GM18861 (cell line): Measurements from ENCODE around the gene ABITRAM.
"Not testable (repeated sequence)": the region's sequence is repeated elsewhere in the genome, so short reads cannot be mapped to it uniquely, and the experiment has no call there.

Experiments used
- ATAC-seq: cut with Tn5 transposase; IDR thresholded peaks from one replicate; pipeline ENCODE4 v1.9.1; 2021; ENCODE audit not compliant: unreplicated experiment

Gene ABITRAM

DNA sequence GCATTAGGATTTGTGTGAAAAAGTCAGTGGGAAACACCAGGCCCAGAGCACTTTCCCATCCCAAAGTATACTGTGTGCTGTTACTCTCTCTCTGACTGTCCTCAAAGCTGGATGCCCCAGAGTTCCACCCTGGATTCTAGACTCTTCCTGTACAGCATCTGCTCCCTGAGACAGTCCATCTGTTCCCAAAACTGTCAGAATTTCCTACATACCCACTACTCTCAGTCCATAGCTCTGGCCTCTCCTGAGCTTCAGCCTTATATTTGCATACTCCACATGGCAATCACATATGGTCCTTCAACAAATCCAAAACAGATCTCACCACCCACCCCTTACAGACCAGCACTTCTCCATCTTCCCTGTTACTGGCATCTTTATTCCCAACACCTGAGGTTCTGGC, 9.7 kb upstream of the ABITRAM start:
- no peak for ATAC-seq

DNA sequence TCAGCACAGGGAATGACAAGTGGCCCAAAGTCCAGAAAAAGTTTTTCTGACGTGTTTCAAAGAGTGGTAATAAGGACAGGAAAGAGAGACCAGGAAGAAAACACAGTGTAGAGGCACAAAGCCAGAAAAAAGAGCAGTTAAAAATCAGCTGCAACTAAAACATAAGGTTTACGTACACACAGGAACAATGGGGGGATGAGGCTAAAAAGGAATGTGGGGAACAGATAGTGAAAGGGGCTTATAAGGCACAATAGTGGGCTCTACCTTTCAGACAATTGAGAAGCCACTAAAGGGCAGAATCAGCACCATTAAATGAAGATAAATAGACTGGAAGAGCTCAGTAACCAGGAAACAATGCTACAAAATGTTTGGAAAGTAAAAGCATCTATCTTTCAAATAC, 5.8 kb upstream of the ABITRAM start:
- ATAC-seq: no peak

DNA sequence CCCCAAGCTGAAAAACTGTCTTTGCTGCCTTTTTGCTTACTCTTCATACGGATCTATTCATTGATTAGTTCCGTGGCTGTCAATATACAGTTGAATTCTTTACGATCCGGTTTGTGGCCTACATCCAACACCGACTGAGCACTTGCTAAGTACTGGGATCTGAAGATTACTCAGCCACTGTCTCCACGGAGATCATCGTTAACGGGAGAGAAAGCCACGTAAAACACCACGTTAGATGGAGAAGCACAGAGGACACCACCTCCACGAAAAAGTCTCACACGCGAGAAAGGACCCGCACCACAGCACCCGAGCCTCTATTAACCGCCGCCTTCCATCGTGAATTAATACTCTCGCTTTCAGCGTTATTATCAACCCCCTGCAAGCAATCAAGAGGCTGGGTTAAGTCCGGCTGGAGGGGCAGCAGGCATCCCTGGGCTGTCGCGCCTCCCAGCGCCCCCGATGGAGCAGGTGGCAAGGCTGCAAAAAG, 926 bp upstream of the ABITRAM start:
- ATAC-seq: no peak

DNA sequence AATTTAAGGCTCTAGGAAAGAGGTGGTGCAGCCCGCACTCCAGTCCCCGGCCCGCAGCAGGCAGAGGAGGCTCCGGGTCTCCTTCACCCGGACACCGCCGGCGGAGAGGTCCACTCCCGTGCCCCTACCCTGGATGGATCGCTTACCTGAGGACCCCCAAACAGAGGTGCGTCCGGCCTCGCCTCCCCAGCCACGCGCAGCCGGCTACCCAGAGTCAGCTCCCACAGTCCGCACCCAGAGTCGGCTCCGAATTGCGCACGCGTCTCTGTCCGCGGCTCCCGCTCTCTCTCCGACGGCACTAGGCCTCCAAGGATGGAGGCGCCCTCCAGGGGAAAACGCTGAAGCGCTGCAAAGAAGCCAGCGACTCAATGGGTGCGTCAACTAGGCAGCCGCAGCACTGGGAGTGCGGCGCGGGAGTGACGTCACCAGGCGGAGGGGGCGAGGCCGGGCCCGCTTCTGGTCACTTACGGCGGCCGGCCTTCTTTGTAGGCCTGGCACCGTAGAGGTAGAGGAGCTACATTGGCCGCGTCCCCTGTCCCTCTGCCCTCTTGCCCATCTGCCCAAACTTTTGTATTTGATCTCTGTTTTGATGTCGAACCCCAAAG, 380 bp upstream of the ABITRAM start, which contains the start of gene ELP1:
TSS of gene ELP1 (minus strand) at position 407 of the 605 bp plus-strand sequence. CDS start 2,978 bp downstream, outside the sequence.
- ATAC-seq: peak; percentile 86

DNA sequence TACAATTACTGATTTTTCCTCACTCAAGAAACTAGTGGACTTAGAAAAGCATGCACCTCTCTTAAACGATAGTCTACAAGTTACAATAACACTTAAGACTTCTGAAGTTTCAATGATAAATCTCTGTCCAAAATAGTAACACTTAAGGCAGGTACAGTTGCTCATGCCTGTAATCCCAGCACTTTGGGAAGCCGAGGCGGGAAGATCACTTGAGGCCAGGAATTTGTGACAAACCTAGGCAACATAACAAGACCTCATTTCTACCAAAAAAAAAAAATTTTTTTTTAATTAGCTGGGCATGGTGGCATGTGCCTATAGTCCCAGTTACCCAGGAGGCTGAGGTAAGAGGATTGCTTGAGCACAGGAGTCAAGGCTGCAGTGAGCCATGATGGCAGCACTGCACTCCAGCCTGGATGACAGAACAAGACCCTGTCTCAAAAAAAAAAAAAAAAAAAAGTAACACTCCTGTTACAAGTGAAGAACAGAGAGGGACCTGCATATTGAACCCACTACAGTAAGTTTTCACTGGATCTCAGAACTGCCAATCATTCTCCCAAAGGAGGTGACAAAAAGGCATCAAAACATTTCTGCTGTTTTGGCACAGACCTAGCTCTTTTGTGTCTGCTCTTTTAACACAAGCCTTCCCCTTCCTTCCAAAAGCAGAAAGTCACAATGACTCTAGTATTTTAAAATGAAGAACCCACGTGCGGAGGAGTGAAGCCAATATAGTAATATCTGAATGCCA, 3.5 kb downstream of the ABITRAM start:
- no peak for ATAC-seq

DNA sequence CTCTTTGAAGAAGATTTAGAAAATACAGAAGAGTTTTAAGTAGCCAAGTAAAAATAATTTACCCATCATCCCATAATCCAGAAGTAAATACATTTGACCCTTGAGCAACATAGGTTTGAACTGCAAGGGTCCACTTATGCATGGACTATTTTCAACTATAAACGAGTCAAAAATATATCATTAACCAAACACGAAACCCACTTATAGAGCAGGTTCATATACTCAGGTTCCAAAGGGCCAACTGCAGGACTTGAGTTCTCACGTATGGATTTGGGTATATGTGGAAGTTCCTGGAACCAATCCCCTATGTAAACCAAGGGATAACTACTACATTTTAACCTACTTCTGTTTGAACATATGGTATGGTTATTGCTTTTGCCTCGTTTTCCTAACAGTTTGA, 5.8 kb downstream of the ABITRAM start:
- no peak for ATAC-seq

DNA sequence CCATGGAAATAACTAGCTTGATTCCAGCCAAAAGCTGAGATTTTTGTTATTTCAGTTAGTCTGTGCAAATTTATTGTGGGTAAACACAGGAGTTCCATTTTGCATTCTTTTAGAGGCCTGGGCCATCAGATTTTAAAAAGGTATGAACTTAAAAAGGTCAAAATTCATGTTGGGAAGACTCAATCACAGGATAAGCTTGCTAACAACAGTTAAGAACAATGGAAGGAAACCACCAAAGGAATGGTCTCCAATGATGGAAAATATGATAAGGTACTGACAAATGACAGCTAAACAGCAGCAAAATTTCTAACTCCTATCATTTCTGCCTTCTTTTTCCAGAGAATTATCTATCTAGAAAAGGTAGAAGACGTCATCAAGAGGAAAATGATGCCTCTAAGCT, 16.0 kb downstream of the ABITRAM start:
- ATAC-seq: no peak

DNA sequence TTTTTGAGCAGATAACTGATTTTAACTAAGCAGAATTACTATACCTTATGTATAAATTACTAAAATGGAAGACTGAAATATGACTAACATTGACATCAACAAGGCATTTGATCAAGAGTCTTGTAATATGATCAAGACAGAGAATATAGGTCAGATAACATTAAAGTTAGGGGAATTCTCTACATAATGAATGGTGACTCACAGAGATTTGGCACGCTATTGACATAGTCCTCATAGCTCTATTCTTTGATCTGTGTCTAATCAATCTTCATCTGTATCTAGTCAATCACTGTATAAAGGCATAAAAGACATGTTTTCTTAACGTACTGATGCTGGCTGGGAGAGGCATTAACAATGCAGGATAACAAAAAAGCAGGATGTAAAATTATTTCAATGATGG, 17.4 kb downstream of the ABITRAM start:
- ATAC-seq: no peak

DNA sequence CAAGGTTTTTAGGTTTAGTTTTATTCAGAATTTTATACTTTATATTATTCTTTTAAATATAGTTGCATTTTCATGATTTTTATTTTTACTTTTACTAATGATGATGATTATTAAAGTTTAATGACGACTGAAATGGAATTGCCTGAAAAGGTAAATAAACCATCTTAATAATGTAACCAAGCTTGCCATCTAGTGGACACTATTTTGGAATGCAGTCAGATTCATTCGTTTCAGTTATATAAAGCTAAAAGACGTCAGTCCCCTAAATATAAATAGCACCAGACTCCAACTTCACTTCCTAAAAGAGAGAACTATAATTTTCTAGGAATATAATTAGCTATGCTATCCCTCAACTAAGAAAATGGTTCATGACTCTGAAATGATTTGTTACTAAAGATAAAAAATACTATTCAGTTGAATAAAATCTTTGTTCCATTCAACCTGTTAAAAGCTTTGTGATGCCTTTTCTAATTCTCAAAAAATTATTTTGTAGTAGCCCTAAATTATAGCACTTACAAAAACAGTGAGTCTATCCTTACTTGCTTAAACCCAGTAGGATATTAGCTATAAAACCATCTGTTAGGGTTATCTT, 19.9 kb downstream of the ABITRAM start:
- peak; percentile 57 for ATAC-seq

DNA sequence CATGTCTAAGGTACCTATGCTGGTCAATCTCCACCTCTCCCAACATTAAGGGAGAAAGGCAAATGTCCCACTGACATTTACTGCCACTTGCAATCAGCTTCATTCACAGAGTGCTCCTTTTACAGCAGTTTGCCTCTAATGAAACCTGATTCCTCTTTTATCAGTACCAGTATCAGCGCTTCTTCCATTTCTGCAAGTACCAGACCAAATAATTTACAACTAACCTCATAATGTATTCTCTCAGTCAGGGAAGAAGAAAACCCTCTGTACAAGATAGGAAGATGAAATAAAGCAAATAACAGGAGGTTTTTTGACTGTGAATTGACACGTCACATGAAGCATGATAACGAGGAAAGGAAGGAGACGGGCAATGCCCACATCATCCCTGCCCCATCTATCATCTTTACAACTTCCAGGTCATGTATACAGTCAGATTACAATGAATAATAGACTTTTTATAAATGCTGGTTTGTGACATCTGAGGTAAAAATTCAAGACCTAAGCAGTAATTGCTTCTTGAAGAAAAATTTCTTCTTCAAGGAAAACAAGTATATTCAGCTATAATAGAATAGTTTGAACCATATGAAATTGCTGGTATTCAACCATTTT, 21.9 kb downstream of the ABITRAM start:
- no peak for ATAC-seq

DNA sequence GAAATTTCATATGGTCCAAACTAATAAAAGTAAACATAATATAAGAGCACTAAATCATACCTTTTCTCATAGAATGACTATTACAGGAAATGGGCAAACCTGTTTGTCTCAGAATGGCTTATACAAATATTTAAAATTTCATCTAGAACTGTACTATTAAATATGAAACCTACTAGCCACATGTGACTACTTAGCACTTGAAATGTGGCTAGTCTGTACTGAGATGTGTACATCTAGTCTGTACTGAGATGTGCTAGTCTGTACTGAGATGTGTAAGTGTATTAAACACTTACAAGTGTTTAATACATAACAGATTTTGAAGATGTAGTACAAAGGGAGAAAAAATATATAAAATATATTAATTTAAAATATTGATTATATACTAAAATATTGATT, 22.4 kb downstream of the ABITRAM start:
- no peak for ATAC-seq

DNA sequence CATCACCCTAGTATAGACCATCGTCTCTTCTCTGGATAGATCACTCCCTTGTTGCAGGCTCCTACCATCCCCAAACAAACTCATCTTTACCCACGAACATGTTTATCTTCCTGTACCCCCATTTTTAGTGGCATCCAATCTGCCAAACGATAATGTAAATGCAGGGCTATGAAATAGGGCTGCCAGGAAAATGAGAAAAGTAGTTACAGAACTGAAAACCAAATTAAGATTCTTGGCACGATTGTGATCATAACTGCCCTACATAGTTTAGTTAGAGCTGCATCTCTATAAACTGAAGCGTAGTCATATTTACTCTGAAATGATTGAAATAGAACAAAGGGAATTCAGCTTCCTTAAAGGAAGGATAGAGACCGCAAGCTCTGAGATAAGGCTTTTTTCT, 26.1 kb downstream of the ABITRAM start:
- ATAC-seq: no peak

DNA sequence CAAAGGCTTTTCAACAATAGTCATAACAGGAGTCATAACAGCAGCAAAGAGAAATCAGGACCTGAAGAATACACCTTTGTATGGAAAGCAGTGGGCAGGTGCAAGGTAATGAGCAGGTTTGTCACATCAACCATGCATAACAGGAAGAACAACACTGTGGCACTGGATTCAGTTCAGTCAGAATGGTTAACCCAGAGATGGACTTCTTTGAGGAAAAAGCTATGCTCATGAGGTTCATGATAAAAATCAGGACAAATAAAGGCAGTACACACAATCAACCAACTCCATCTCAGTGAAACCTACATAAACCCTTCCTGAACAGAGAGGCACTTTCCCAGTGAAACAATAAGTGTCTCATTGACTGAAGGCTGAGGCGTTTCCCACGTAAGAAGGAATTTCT, 27.0 kb downstream of the ABITRAM start:
- ATAC-seq: no peak

DNA sequence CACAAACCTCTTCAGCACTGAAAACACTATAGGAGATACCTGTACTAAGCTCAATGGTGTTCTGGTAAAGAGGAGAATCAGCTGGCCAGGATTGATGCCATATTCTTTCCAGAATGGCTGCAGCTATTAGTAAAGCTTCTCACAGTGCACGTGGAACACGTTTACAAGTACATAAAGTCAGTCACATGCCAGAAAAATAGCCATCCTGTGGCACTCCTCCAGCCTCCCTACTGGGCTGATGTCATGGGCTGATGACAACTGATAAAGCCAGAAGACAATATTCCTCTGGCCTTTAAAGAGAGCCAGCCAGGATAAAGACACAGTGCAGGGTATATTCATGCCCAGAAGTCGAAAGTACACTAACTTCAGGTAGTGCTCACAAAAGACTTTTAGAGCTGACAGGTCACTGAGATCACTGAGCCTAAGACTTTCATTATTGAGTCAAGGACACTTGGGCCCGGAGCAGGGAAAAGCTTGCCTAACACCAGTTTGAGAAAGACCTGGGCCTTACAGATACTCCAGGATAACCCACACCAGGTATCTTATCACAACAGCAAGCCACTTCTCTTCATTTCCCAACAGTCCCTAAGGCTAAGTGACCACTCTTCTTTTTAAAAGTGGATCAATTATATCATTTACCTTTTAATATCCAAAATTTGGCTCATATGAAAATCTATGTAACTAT, 29.4 kb downstream of the ABITRAM start:
- ATAC-seq: no peak

DNA sequence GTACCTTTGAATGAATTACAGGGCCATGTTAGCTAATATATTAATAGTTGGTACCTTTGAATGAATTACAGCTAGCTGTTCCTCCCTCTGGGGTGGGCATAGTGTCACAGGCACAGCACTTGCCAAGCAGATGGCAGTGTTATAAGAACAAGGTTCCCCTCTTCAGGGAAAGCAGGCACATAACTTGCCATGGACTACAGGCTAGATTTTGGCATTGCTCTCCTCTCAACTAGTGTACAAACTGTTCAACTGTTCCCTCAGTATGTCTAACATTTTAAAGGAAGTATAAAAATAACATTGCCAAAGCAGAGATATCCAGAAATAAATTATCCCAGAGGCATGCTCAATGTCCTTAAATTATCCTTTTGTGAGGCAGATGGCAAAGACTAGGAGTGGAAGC, 33.7 kb downstream of the ABITRAM start:
- ATAC-seq: no peak

DNA sequence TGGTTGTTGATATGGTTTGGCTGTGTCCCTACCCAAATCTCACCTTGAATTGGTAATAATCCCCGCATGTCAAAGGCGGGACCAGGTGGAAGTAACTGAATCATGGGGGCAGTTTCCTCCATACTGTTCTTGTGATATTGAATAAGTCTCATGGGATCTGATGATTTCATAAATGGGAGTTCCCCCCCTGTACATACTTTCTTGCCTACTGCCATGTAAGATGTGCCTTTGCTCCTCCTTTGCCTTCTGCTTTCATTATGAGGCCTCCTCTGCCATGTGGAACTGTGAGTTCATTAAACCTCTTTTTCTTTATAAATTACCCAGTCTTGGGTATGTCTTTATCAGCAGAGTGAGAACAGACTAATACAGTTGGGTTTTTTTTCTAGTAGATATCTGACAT, 37.2 kb downstream of the ABITRAM start:
- not testable (repeated sequence) for ATAC-seq

DNA sequence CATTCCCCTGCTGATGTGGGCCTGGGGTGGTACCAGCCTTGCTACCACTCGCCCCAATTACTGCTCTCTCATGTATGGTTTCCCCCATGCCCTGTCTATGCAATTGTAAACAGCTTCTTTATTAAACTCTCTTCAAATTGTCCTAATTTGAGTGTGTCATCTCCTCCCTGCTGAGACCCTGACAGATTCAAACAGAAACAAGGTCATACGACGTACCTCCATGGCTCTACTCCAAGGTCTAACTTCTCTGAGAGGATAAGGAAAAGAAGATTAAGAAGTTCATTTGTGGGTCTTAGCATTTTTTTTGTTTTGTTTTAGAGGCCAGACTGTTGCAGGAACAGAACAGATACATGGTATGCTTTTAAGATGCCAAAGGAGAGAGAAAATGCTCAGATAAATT, 38.0 kb downstream of the ABITRAM start:
- ATAC-seq: no peak

DNA sequence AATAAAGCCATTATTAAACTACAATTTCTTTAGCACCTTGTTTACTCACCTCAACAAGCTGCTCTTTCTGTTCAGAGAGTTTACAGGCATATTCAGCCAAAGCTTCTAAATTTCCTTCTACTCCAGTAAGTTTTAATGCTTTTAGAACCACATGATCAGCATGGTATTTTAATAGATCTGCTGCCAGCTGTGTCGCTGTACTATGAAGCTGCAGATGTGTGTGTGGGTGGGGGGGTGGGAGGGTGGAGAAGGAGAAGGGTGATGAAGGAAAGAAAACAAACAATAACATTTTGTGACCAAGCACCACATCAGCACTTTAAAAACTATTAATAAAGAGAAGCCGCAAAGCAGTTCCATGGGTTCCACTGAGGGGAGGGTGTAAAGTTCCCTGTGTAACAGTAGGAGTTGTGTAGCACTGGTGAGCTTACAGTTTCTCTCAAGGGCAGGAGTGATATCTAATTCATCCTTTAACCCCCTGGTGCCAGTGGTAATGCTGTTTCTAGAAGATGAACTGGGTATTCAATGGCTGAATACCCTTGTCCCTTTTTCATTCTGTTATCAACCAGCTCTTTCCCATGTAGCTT, 38.5 kb downstream of the ABITRAM start:
- no peak for ATAC-seq

DNA sequence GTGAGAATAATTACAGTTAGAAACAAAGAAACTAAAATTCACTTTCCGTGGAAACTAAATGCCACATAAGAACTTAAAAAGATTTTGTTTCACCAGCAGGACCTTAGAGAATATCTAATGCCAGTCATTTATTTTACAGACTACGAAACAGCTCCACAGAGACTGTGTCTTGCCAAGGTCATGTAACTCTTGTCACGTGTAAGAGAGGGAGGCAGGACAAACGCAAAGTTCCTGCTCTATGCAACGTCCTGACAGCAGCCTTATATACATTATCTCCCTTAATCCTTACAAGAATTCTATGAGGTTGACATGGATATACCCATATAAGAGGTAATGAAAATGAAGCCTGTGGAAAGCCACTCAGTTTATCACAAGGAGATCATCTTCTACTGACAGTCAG, 39.7 kb downstream of the ABITRAM start:
- ATAC-seq: no peak

DNA sequence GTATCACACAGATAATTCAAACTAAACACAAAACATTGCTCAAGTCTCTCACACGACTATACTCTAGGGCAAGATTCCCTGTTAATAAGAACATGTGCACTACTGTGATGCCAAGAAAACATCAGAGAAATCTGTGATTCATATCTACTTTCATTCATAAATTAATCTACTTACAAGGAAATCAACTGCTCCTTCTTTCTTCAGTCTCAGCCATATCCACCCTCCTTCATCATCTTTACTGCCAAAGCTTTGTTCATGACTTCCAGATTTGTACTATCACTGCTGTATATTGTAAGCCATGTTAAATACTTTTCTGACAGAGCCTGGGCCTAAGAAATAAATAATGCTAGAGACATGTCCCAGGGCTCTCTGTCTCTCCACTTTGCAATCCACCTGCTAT, 44.0 kb downstream of the ABITRAM start:
- no peak for ATAC-seq

DNA sequence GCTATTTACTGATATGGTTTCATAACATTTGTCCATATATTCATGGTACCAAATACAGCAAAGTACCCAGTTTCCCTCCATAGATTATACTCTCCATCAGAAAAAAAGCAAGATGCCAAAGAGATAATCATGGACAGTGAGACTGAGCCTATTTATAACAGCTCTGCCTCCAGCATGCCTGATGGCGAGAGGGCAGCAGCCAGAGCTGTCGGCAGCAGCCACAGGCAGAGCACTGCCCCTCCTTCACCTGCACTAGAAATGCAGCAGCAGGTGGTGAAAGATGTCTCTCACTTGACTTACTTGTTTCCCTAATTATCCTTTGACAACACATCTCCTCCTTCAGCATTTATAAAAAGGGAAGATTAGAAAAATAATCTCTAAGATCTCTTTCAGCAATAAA, 46.7 kb downstream of the ABITRAM start:
- ATAC-seq: no peak
